Calu3 (cell line): ENCODE data around the gene C1orf56. TPM values are rescaled to one million over a fixed set of nuclear protein-coding genes. Genes with fewer than 3 reads are reported as not detected.

Experiments
- BruUV-seq: library from RNA; stranded (reverse); fragments of 400-500 nt; replicated peaks from 2 replicates; lab custom pipeline; 2021; lab: Mats Ljungman, UMichigan
- CTCF ChIA-PET: fragments of 300-600 bp; sonication (Branson Sonifier 250); formaldehyde crosslinking; loops from one replicate; lab custom pipeline; 2022; ENCODE audit warnings: antibody characterized with exemption; lab: Charles Lee
- DNase-seq: peaks from one replicate; pipeline ENCODE4 v3.0.0; 2022
- H3K27ac Mint-ChIP-seq: one replicate; pipeline ENCODE4 v1.8.0; 2022; ENCODE audit warnings: mixed read lengths; ENCODE audit not compliant: unreplicated experiment
- H3K27me3 Mint-ChIP-seq: one replicate; pipeline ENCODE4 v1.8.0; 2022; ENCODE audit warnings: mixed read lengths; ENCODE audit not compliant: unreplicated experiment
- H3K36me3 Mint-ChIP-seq: one replicate; pipeline ENCODE4 v1.8.0; 2022; ENCODE audit warnings: mild to moderate bottlenecking, moderate library complexity, mixed read lengths; ENCODE audit not compliant: insufficient read depth, unreplicated experiment
- H3K4me1 Mint-ChIP-seq: one replicate; pipeline ENCODE4 v1.8.0; 2022; ENCODE audit warnings: mild to moderate bottlenecking, low read depth, mixed read lengths; ENCODE audit not compliant: unreplicated experiment
- H3K4me3 Mint-ChIP-seq: one replicate; pipeline ENCODE4 v1.8.0; 2022; ENCODE audit warnings: mild to moderate bottlenecking, low read depth, moderate library complexity, mixed read lengths; ENCODE audit not compliant: unreplicated experiment
- H3K9me3 Mint-ChIP-seq: one replicate; pipeline ENCODE4 v1.8.0; 2022; ENCODE audit warnings: low read depth, mixed read lengths; ENCODE audit not compliant: unreplicated experiment
- intact Hi-C: fragments of 100-400 bp; cut with micrococcal nuclease; formaldehyde crosslinking; loops from one replicate; pipeline ENCODE4 v1.10.0; 2022; ENCODE audit not compliant: unreplicated experiment
- total RNA-seq: library from RNA; stranded (reverse); gene quantifications from 2 replicates; pipeline ENCODE4 v1.2.3, GENCODE V29; 2022
- TF ChIP-seq, protein P1 (sequence below): fragments of 200-600 bp; IDR thresholded peaks from one replicate; pipeline ENCODE4 v1.8.0; 2022; ENCODE audit warnings: antibody characterized with exemption; ENCODE audit not compliant: unreplicated experiment

Gene C1orf56
- total RNA-seq, 1 experiment from 2014 or later = 8.5 TPM

DNA sequence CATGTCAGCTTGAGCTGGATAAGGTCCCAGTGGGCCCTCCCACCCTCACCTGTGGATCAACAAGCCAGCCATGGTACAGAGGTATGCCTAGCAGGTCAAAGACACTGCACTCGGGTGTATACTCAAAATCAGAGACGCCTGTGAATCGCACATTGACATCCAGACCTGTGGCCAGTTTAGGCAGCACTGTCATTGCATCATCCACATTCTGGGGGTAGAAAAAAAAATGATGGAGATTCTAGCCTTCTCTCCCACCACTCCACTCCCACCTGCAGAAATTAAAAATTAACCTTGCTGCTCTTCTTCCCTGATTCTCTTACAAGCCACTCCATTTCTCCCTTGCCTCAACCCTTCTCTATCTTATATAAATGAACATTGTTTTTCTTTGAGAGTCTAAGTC, 47.1 kb upstream of the C1orf56 start:
- intact Hi-C loops = no loop called here
- no TSS peak for BruUV-seq
- peaks cover under 1% of the 10 kb centered on the region for H3K4me1 Mint-ChIP-seq
- CTCF ChIA-PET = interaction anchor here (0.6 kb wide), 1 partner anchor 338 kb away, joined by 3 read pairs; no protein-coding TSS in a partner anchor
- no peak overlapping the region for H3K27ac Mint-ChIP-seq
- H3K27me3 Mint-ChIP-seq = no peaks in the 10 kb centered on the region
- TF ChIP-seq, protein P1, sequence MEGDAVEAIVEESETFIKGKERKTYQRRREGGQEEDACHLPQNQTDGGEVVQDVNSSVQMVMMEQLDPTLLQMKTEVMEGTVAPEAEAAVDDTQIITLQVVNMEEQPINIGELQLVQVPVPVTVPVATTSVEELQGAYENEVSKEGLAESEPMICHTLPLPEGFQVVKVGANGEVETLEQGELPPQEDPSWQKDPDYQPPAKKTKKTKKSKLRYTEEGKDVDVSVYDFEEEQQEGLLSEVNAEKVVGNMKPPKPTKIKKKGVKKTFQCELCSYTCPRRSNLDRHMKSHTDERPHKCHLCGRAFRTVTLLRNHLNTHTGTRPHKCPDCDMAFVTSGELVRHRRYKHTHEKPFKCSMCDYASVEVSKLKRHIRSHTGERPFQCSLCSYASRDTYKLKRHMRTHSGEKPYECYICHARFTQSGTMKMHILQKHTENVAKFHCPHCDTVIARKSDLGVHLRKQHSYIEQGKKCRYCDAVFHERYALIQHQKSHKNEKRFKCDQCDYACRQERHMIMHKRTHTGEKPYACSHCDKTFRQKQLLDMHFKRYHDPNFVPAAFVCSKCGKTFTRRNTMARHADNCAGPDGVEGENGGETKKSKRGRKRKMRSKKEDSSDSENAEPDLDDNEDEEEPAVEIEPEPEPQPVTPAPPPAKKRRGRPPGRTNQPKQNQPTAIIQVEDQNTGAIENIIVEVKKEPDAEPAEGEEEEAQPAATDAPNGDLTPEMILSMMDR = no peak
- no peak for DNase-seq
- H3K36me3 Mint-ChIP-seq = peaks cover 13% of the 10 kb centered on the region
- no peaks in the 10 kb centered on the region for H3K9me3 Mint-ChIP-seq
- H3K4me3 Mint-ChIP-seq = no peak overlapping the region

DNA sequence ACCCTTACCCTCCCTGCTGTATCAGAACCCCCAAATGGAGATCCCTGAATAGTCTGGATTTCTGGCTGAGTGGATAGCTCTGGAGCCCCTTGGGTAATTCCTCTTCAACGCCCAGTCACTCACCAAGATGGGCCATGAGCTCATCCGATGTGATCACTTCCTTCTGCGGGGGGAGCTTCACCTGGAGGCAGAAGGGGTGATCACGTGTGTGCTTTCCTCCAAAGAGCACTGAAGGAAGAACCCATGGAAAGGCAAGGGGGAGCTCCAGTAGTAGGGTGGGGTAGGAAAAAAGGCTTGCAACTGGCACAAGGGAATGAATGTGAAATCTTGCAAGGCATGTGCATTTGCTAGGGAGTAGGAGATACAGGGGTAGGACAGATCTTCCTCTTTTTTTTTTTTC, 45.9 kb upstream of the C1orf56 start:
- H3K4me1 Mint-ChIP-seq = peaks cover 13% of the 10 kb centered on the region
- no peak for DNase-seq
- no TSS peak for BruUV-seq
- CTCF ChIA-PET = interaction anchor here (0.6 kb wide), 1 partner anchor 67 kb away, joined by 4 read pairs; no protein-coding TSS in a partner anchor
- H3K9me3 Mint-ChIP-seq = no peaks in the 10 kb centered on the region
- no peak overlapping the region for H3K27ac Mint-ChIP-seq
- no peak overlapping the region for H3K4me3 Mint-ChIP-seq
- TF ChIP-seq, protein P1 = no peak
- no peaks in the 10 kb centered on the region for H3K27me3 Mint-ChIP-seq
- H3K36me3 Mint-ChIP-seq = peaks cover 13% of the 10 kb centered on the region
- intact Hi-C loops = no loop called here

DNA sequence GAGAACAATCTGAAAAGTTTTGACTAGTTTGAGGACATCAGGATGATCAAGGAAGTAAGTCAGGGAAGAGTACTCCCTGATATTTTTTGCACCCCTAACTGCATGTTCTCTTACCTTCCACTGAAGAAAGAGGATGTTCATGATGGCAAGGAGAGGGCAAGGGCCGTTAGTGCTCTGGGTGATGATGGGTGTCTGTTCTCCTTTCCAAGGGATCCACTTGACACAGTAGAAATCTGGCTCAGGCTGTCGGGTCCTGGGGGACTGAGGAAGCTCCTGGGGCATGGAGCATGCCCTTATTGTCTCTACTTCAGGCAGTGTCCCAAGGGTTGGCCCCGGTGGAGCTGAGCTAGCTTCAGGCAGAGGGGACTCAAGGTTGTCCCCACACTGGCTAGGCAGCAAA, 45.5 kb upstream of the C1orf56 start:
- Mint-ChIP-seq H3K27me3 (no peaks in the 10 kb centered on the region), H3K9me3 (no peaks in the 10 kb centered on the region), H3K27ac (no peak overlapping the region), H3K4me3 (no peak overlapping the region), H3K4me1 (peaks cover 17% of the 10 kb centered on the region), H3K36me3 (peaks cover 15% of the 10 kb centered on the region)
- DNase-seq = no peak
- CTCF ChIA-PET = no interaction called here
- TF ChIP-seq, protein P1 = no peak
- BruUV-seq = no TSS peak
- intact Hi-C loops = no loop called here

DNA sequence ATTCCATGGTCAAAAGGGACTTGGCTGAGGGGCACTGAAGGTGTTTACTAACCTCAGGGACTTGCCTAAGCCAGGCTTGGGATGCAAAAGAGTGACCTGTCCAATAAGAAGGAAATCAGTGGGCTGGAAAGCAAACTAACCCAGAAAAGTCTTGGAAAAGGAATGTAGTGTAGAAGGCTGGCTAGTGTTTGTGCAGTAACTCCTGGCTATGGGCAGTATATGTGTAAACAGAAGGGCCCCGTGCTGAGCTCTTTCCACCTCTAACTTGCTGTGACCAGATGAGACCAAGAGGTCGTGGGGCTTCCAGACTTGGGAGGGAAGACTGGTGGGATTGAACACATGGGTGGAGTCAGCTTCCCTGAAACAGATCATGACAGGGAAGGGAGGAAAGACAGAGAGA, 44.9 kb upstream of the C1orf56 start:
- Mint-ChIP-seq H3K27ac (no peak overlapping the region), H3K9me3 (no peaks in the 10 kb centered on the region), H3K4me3 (no peak overlapping the region), H3K27me3 (no peaks in the 10 kb centered on the region), H3K36me3 (peaks cover 20% of the 10 kb centered on the region), H3K4me1 (peaks cover 23% of the 10 kb centered on the region)
- BruUV-seq = no TSS peak
- DNase-seq = no peak
- CTCF ChIA-PET = interaction anchor here (2.6 kb wide), 1 partner anchor 21 kb away, joined by 10 read pairs; the partner anchor contains the start of gene ANXA9
- intact Hi-C loops = no loop called here
- TF ChIP-seq, protein P1 = no peak
